Stomach (tissue), 4 donors: ENCODE results near the gene SLX1B.
"Not testable (repeated sequence)": the region's sequence is repeated elsewhere in the genome, so short reads cannot be mapped to it uniquely, and the experiment has no call there.

Experiments
- POLR2AphosphoS5 ChIP-seq, 3 donors: sonication (generic); formaldehyde crosslinking; IDR thresholded peaks; one replicate each; pipeline ENCODE4 v1.6.1; 2016; ENCODE audit warnings: antibody characterized with exemption in 3 of 3
- TF ChIP-seq, protein P1 (sequence below), 7 experiments: fragments of 450-650 bp in 4 of 7; fragments of 200-600 bp in 3 of 7; sonication (generic) in 3 of 7; IDR thresholded peaks; one replicate each; pipeline ENCODE4 v1.5.1; 2016 to 2019; ENCODE audit warnings: antibody characterized with exemption in 7 of 7, control low read depth in 2 of 7, mild to moderate bottlenecking in 1 of 7

DNA sequence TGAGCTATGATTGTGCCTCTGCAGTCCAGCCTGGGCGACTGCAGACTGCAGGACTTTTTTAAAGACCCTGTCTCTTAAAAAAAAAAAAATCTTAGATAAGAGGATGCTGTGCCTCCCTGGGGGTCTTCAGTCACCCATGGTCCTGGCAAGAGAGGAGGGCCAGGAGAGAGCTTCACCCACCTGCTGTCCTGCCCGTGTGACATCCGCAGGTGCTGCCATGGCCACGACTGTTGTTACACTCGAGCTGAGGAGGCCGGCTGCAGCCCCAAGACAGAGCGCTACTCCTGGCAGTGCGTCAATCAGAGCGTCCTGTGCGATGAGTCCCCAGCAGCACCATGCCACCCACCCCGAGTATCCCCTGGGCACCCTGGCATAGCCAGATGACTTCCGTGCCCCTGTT lies 27.9 kb downstream of the SLX1B start:
- TF ChIP-seq, protein P1, sequence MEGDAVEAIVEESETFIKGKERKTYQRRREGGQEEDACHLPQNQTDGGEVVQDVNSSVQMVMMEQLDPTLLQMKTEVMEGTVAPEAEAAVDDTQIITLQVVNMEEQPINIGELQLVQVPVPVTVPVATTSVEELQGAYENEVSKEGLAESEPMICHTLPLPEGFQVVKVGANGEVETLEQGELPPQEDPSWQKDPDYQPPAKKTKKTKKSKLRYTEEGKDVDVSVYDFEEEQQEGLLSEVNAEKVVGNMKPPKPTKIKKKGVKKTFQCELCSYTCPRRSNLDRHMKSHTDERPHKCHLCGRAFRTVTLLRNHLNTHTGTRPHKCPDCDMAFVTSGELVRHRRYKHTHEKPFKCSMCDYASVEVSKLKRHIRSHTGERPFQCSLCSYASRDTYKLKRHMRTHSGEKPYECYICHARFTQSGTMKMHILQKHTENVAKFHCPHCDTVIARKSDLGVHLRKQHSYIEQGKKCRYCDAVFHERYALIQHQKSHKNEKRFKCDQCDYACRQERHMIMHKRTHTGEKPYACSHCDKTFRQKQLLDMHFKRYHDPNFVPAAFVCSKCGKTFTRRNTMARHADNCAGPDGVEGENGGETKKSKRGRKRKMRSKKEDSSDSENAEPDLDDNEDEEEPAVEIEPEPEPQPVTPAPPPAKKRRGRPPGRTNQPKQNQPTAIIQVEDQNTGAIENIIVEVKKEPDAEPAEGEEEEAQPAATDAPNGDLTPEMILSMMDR (IDR thresholded peaks at IDR 0.05): not testable (repeated sequence)
- not testable (repeated sequence) for TF ChIP-seq POLR2AphosphoS5 (IDR thresholded peaks at IDR 0.05)
